Left lung (tissue), 10 donors: ENCODE measurements around the gene UBE2G1. TPM values are rescaled to one million over a fixed set of nuclear protein-coding genes. Genes with fewer than 3 reads are reported as not detected.

ENCODE experiments used
- ATAC-seq: fragments of 200-7000 bp; cut with Tn5 transposase; one replicate; pipeline ENCODE4 v1.9.1; 2020; ENCODE audit warnings: moderate library complexity
- DNase-seq, 4 donors: peaks; one replicate each; pipeline ENCODE4 v3.0.0-alpha.2; 2013 to 2020
- H3K27ac ChIP-seq, 2 donors: fragments of 200-600 bp; sonication (generic) in 1 of 2; one replicate each; pipeline versions ENCODE4 v1.5.0 to v1.8.0; 2020 to 2021
- H3K27me3 ChIP-seq, 2 donors: fragments of 200-600 bp; sonication (generic) in 1 of 2; one replicate each; pipeline versions ENCODE4 v1.5.0 to v1.8.0; 2020 to 2021
- H3K36me3 ChIP-seq, 2 donors: fragments of 200-600 bp; sonication (generic) in 1 of 2; one replicate each; pipeline versions ENCODE4 v1.5.0 to v1.8.0; 2020 to 2021
- H3K4me1 ChIP-seq, 2 donors: fragments of 200-600 bp; one replicate each; pipeline ENCODE4 v1.8.0; 2021
- H3K4me3 ChIP-seq, 2 donors: fragments of 200-600 bp; sonication (generic) in 1 of 2; one replicate each; pipeline versions ENCODE4 v1.5.0 to v1.8.0; 2020 to 2021; ENCODE audit warnings: mild to moderate bottlenecking in 1 of 2
- H3K9me3 ChIP-seq, 2 donors: fragments of 200-600 bp; sonication (generic) in 1 of 2; one replicate each; pipeline versions ENCODE4 v1.5.0 to v1.8.0; 2020 to 2021
- intact Hi-C, 2 donors: fragments of 100-400 bp; cut with DNase I; formaldehyde crosslinking; loops; one replicate each; pipeline versions ENCODE4 v1.11.2 to v1.14.2; 2022
- polyA plus RNA-seq, 6 donors: library from polyadenylated mRNA; unstranded; fragments of 120-200 nt; gene quantifications; one replicate each; pipeline ENCODE4 v1.2.1, GENCODE V29; 2013; ENCODE audit not compliant: insufficient read length in 6 of 6
- total RNA-seq, 2 donors: library from RNA; stranded (reverse); fragmentation: NEBNext Ultra II Directional; extraction: Animal tissue kit (Norgen Biotek cat#: 25700); gene quantifications; one replicate each; pipeline ENCODE4 v1.2.1, GENCODE V29; 2021
- TF ChIP-seq, protein P1 (sequence below), 2 donors: fragments of 200-600 bp; sonication (generic) in 1 of 2; IDR thresholded peaks; one replicate each; pipeline versions ENCODE4 v1.5.0 to v1.8.0; 2021; ENCODE audit warnings: antibody characterized with exemption in 2 of 2
- donor health status: DM: no; HTN: yes; CAD: no.
- donor health status: DM: no; HTN: no; CAD: no.

UBE2G1 gene
- total and polyA plus RNA-seq, 8 donors, result 43.3 to 56.9 (median 48.3) TPM

- Histone ChIP-seq H3K9me3 (peaks cover 0 to 8% of the 10 kb centered on the region in 2 donors), H3K27me3 (no peaks in the 10 kb centered on the region), H3K4me1 (peaks cover 14 to 35% of the 10 kb centered on the region in 2 donors), H3K36me3 (peaks cover 0 to 13% of the 10 kb centered on the region in 2 donors), H3K4me3 (peak within 1 kb of the TSS; percentile 80 to 94), H3K27ac (peak within 1 kb of the TSS; percentile 70 to 87)
- TF ChIP-seq, protein P1, sequence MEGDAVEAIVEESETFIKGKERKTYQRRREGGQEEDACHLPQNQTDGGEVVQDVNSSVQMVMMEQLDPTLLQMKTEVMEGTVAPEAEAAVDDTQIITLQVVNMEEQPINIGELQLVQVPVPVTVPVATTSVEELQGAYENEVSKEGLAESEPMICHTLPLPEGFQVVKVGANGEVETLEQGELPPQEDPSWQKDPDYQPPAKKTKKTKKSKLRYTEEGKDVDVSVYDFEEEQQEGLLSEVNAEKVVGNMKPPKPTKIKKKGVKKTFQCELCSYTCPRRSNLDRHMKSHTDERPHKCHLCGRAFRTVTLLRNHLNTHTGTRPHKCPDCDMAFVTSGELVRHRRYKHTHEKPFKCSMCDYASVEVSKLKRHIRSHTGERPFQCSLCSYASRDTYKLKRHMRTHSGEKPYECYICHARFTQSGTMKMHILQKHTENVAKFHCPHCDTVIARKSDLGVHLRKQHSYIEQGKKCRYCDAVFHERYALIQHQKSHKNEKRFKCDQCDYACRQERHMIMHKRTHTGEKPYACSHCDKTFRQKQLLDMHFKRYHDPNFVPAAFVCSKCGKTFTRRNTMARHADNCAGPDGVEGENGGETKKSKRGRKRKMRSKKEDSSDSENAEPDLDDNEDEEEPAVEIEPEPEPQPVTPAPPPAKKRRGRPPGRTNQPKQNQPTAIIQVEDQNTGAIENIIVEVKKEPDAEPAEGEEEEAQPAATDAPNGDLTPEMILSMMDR (IDR thresholded peaks at IDR 0.05), result no peak
- peak; percentile 97 to 99 (median 98) for DNase-seq
- intact Hi-C loops, result no loop called here
- ATAC-seq, result peak; percentile 98
Measured at GRCh38 chr17:4263282-4264215, 102.9 kb downstream of the UBE2G1 start, which contains the start of gene ANKFY1. Gene ANKFY1 (minus strand): TSS chr17:4263979. CDS start chr17:4263941, 38 bp downstream.

- intact Hi-C loops, result no loop called here
- DNase-seq (no peak), ATAC-seq (no peak)
- Histone ChIP-seq H3K4me3 (peak overlapping the region; percentile 80 to 94), H3K27me3 (no peaks in the 10 kb centered on the region), H3K36me3 (peaks cover 0 to 9% of the 10 kb centered on the region in 2 donors), H3K9me3 (peaks cover 0 to 10% of the 10 kb centered on the region in 2 donors), H3K4me1 (peaks cover 14 to 39% of the 10 kb centered on the region in 2 donors), H3K27ac (peak overlapping the region in 1 of 2 donors; percentile 87)
- TF ChIP-seq, protein P1 (IDR thresholded peaks at IDR 0.05), result no peak
Measured at GRCh38 chr17:4262703-4263102, 103.8 kb downstream of the UBE2G1 start.

DNA sequence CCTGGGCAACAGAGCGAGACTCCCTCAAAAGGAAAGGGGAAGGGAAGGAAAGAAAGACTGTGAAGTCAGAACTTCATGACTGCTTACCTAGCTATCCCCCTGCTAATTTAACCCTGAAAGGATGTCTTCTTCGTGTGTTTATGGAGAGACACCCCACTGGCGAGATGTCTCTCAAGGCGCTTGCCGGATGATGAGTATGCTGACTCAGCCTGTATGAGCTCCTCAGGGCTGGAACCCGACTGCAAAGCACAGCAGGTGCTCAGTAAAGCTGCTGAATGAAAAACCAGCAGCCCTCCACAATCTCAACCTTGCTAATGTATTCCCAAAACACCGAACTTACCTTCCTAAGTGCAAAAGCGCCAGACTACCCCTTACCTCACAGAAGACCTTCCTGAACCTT, 105.0 kb downstream of the UBE2G1 start:
- H3K4me3 ChIP-seq, result no peak overlapping the region
- no peaks in the 10 kb centered on the region for H3K27me3 ChIP-seq
- H3K36me3 ChIP-seq, result peaks cover 0 to 9% of the 10 kb centered on the region in 2 donors
- no peak overlapping the region for H3K27ac ChIP-seq
- DNase-seq (no peak), ATAC-seq (no peak)
- intact Hi-C loops, result no loop called here
- TF ChIP-seq, protein P1 (IDR thresholded peaks at IDR 0.05), result no peak
- peaks cover 0 to 10% of the 10 kb centered on the region in 2 donors for H3K9me3 ChIP-seq
- H3K4me1 ChIP-seq, result peaks cover 14 to 50% of the 10 kb centered on the region in 2 donors

- no peak for DNase-seq
- Histone ChIP-seq H3K4me1 (peaks cover 10 to 57% of the 10 kb centered on the region in 2 donors), H3K36me3 (peaks cover 0 to 9% of the 10 kb centered on the region in 2 donors)
Measured at GRCh38 chr17:4258867-4259266, 107.6 kb downstream of the UBE2G1 start.

More at GRCh38 chr17:4258867-4259266, 107.6 kb downstream of the UBE2G1 start:
- intact Hi-C loops, result no loop called here
- Histone ChIP-seq H3K27me3 (no peaks in the 10 kb centered on the region), H3K9me3 (peaks cover 0 to 10% of the 10 kb centered on the region in 2 donors), H3K27ac (no peak overlapping the region), H3K4me3 (no peak overlapping the region)
- TF ChIP-seq, protein P1 (IDR thresholded peaks at IDR 0.05), result no peak
- ATAC-seq, result no peak
